GM19324 (cell line): ENCODE measurements around the gene ASB2.
A peak's percentile ranks its signal among the peaks of the same experiment; 100 is the strongest.

Source experiments
- ATAC-seq: cut with Tn5 transposase; IDR thresholded peaks from one replicate; pipeline ENCODE4 v1.9.1; 2021; ENCODE audit warnings: mild to moderate bottlenecking, moderate library complexity; ENCODE audit not compliant: unreplicated experiment, low FRiP score

ASB2 gene

GRCh38 chr14:93911975-93912615 lies 64.3 kb downstream of the ASB2 start:
- ATAC-seq = no peak

- no peak for ATAC-seq
These were observed 66.8 kb downstream of the ASB2 start for GRCh38 chr14:93909429-93910128.

- peak; percentile 67 for ATAC-seq
These were observed 69.7 kb downstream of the ASB2 start for GRCh38 chr14:93906341-93907329.

GRCh38 chr14:93905623-93906022 lies 70.7 kb downstream of the ASB2 start:
- ATAC-seq = no peak

GRCh38 chr14:93903342-93904184 lies 72.8 kb downstream of the ASB2 start:
- ATAC-seq = no peak

GRCh38 chr14:93902619-93903307 lies 73.6 kb downstream of the ASB2 start:
- no peak for ATAC-seq

- no peak for ATAC-seq
These were observed 74.6 kb downstream of the ASB2 start for GRCh38 chr14:93901813-93902212.

- ATAC-seq = no peak
These were observed 77.6 kb downstream of the ASB2 start for GRCh38 chr14:93898731-93899130.

GRCh38 chr14:93898081-93898611 lies 78.2 kb downstream of the ASB2 start:
- ATAC-seq = no peak

- ATAC-seq = no peak
These were observed 78.9 kb downstream of the ASB2 start for GRCh38 chr14:93897476-93897845.

GRCh38 chr14:93895023-93895604 lies 81.3 kb downstream of the ASB2 start:
- no peak for ATAC-seq

- no peak for ATAC-seq
These were observed 82.6 kb downstream of the ASB2 start for GRCh38 chr14:93893661-93894261.

GRCh38 chr14:93892923-93893558 lies 83.3 kb downstream of the ASB2 start:
- ATAC-seq = no peak

GRCh38 chr14:93892505-93892839 lies 83.9 kb downstream of the ASB2 start:
- no peak for ATAC-seq

- no peak for ATAC-seq
These were observed 84.4 kb downstream of the ASB2 start for GRCh38 chr14:93891756-93892504.

- no peak for ATAC-seq
These were observed 86.5 kb downstream of the ASB2 start for GRCh38 chr14:93889739-93890483.

- no peak for ATAC-seq
These were observed 87.4 kb downstream of the ASB2 start for GRCh38 chr14:93888995-93889394.
